PC-9 (cell line): ENCODE measurements around the gene CPNE1. TPM values are rescaled to one million over a fixed set of nuclear protein-coding genes. Genes with fewer than 3 reads are reported as not detected.

Experiments
- BruUV-seq: library from RNA; stranded (reverse); fragments of 400-500 nt; replicated peaks from 2 replicates; lab custom pipeline; 2021; lab: Mats Ljungman, UMichigan
- CTCF ChIA-PET: fragments of 300-600 bp; sonication (Branson Sonifier 250); formaldehyde crosslinking; loops from one replicate; lab custom pipeline; 2022; ENCODE audit warnings: antibody characterized with exemption; lab: Charles Lee
- POLR2A ChIA-PET: fragments of 300-600 bp; sonication (Branson Sonifier 250); formaldehyde crosslinking; loops from one replicate; lab custom pipeline; 2022; ENCODE audit warnings: antibody characterized with exemption; ENCODE audit not compliant: unreplicated experiment; lab: Charles Lee
- DNase-seq, 2 experiments: peaks; one replicate each; pipeline versions ENCODE4 v3.0.0 to v3.0.0-alpha.2; 2015 to 2022; ENCODE audit warnings: mixed read lengths in 1 of 2
- H2AFZ ChIP-seq: fragments of 200-600 bp; sonication (generic); 2 replicates; pipeline ENCODE4 v1.8.1; 2017; ENCODE audit warnings: antibody characterized with exemption
- H3F3A ChIP-seq: fragments of 200-600 bp; sonication (generic); 2 replicates; pipeline ENCODE4 v1.8.1; 2017; ENCODE audit warnings: antibody characterized with exemption, mild to moderate bottlenecking, low read depth; ENCODE audit not compliant: insufficient read depth
- H3K27ac ChIP-seq: fragments of 200-600 bp; sonication (generic); 2 replicates; pipeline ENCODE4 v1.6.1; 2016; ENCODE audit warnings: mixed run types
- H3K27me3 ChIP-seq: fragments of 200-600 bp; sonication (generic); 2 replicates; pipeline ENCODE4 v1.6.1; 2016; ENCODE audit warnings: low read depth, mixed run types; ENCODE audit not compliant: insufficient read depth
- H3K36me3 ChIP-seq: fragments of 200-600 bp; sonication (generic); 2 replicates; pipeline ENCODE4 v1.6.1; 2016; ENCODE audit warnings: low read depth, mixed run types
- H3K4me1 ChIP-seq: fragments of 200-600 bp; sonication (generic); replicated peaks from 2 replicates; pipeline ENCODE4 v1.6.1; 2016; ENCODE audit warnings: mixed run types; ENCODE audit not compliant: insufficient read depth
- H3K4me2 ChIP-seq: fragments of 200-600 bp; sonication (generic); 2 replicates; pipeline ENCODE4 v1.6.1; 2017; ENCODE audit warnings: mixed run types
- H3K4me3 ChIP-seq: fragments of 200-600 bp; sonication (generic); 2 replicates; pipeline ENCODE4 v1.6.1; 2016; ENCODE audit warnings: mixed run types
- H3K79me2 ChIP-seq: fragments of 200-600 bp; sonication (generic); 2 replicates; pipeline ENCODE4 v1.6.1; 2017; ENCODE audit warnings: low read depth, mixed run types
- H3K9me2 ChIP-seq: fragments of 200-600 bp; sonication (generic); 2 replicates; pipeline ENCODE4 v1.8.1; 2017; ENCODE audit warnings: mild to moderate bottlenecking; ENCODE audit not compliant: insufficient read depth
- H3K9me3 ChIP-seq: fragments of 200-600 bp; sonication (generic); 2 replicates; pipeline ENCODE4 v1.8.1; 2016; ENCODE audit warnings: low read depth; ENCODE audit not compliant: insufficient read depth
- H4K20me1 ChIP-seq: fragments of 200-600 bp; sonication (generic); 2 replicates; pipeline ENCODE4 v1.8.1; 2017; ENCODE audit not compliant: insufficient read depth
- CTCF ChIP-seq: fragments of 200-600 bp; sonication (generic); conservative IDR thresholded peaks from 2 replicates; pipeline ENCODE4 v1.6.1; 2017; ENCODE audit warnings: mixed run types, antibody characterized with exemption, mild to moderate bottlenecking, moderate library complexity
- EZH2 ChIP-seq: fragments of 200-600 bp; sonication (generic); IDR thresholded peaks from 2 replicates; pipeline ENCODE4 v1.8.0; 2017; ENCODE audit warnings: antibody characterized with exemption, low read depth
- intact Hi-C: fragments of 100-400 bp; cut with micrococcal nuclease; formaldehyde crosslinking; loops from one replicate; pipeline ENCODE4 v1.10.0; 2022; ENCODE audit not compliant: unreplicated experiment
- total RNA-seq: library from RNA; stranded (reverse); gene quantifications from 2 replicates; pipeline ENCODE4 v1.2.3, GENCODE V29; 2021

CPNE1 gene
- total RNA-seq, 1 experiment from 2014 or later, result 271 TPM

GRCh38 chr20:35661053-35661452 is 3.6 kb downstream of the CPNE1 start:
- BruUV-seq, result no TSS peak
- Histone ChIP-seq H3K27ac (peak overlapping the region; percentile 0; the same call in 1 of the 2 replicates), H3K79me2 (peaks cover 86% of the 10 kb centered on the region), H3K4me3 (peak overlapping the region; percentile 99; the same call in 1 of the 2 replicates), H4K20me1 (peaks cover 79% of the 10 kb centered on the region), H3F3A (peaks cover 9% of the 10 kb centered on the region), H3K27me3 (no peaks in the 10 kb centered on the region), H3K4me1 (peaks cover 47% of the 10 kb centered on the region), H3K36me3 (peaks cover 12% of the 10 kb centered on the region), H3K9me3 (no peaks in the 10 kb centered on the region), H3K9me2 (no peaks in the 10 kb centered on the region), H3K4me2 (peak overlapping the region; percentile 87), H2AFZ (no peak overlapping the region)
- TF ChIP-seq CTCF (no peak), EZH2 (no peak)
- peak in 1 of 2 experiments; percentile 60 for DNase-seq
- POLR2A ChIA-PET, result interaction anchor here (0.5 to 0.7 kb wide), 8 partner anchors 9 to 374 kb away, joined by 3 to 23 read pairs (median 6); partner anchors contain the start of gene SPAG4
- intact Hi-C loops, result loop anchor here (5.0 kb wide), 2 partner anchors 81 to 94 kb away; partner anchors contain the start of gene RBM39
- CTCF ChIA-PET, result no interaction called here

GRCh38 chr20:35660122-35660937 is 4.4 kb downstream of the CPNE1 start:
- H2AFZ ChIP-seq, result no peak overlapping the region
- H3K4me3 ChIP-seq, result peak overlapping the region; percentile 99; the same call in 1 of the 2 replicates
- H3K9me3 ChIP-seq, result no peaks in the 10 kb centered on the region
- 0 out of 2 replicates have a peak overlapping the region, but pooled peaks have one; percentile 0 for H3K27ac ChIP-seq
- H3K4me1 ChIP-seq, result peaks cover 47% of the 10 kb centered on the region
- peak overlapping the region; percentile 87 for H3K4me2 ChIP-seq
- peaks cover 12% of the 10 kb centered on the region for H3K36me3 ChIP-seq
- H3F3A ChIP-seq, result peaks cover 9% of the 10 kb centered on the region
- peaks cover 94% of the 10 kb centered on the region for H3K79me2 ChIP-seq
- POLR2A ChIA-PET, result interaction anchor here (0.5 kb wide), 1 partner anchor 81 kb away, joined by 7 read pairs; no protein-coding TSS in a partner anchor
- H3K9me2 ChIP-seq, result no peaks in the 10 kb centered on the region
- intact Hi-C loops, result loop anchor here (5.0 kb wide), 2 partner anchors 82 to 93 kb away; partner anchors contain the start of gene RBM39
- no peak for DNase-seq
- BruUV-seq, result no TSS peak
- CTCF ChIA-PET, result interaction anchor here (0.7 kb wide), 1 partner anchor 43 kb away, joined by 4 read pairs; no protein-coding TSS in a partner anchor
- no peaks in the 10 kb centered on the region for H3K27me3 ChIP-seq
- no peak for TF ChIP-seq EZH2
- H4K20me1 ChIP-seq, result peaks cover 86% of the 10 kb centered on the region

GRCh38 chr20:35657271-35657670 is 7.4 kb downstream of the CPNE1 start:
- Histone ChIP-seq H3K9me2 (no peaks in the 10 kb centered on the region), H3K36me3 (peaks cover 33% of the 10 kb centered on the region), H3K9me3 (no peaks in the 10 kb centered on the region), H3K27ac (no peak overlapping the region), H3K27me3 (no peaks in the 10 kb centered on the region), H3K4me3 (no peak overlapping the region), H3F3A (peaks cover 12% of the 10 kb centered on the region), H2AFZ (no peak overlapping the region), H4K20me1 (peaks cover 97% of the 10 kb centered on the region), H3K79me2 (peaks cover 100% of the 10 kb centered on the region), H3K4me1 (peaks cover 36% of the 10 kb centered on the region), H3K4me2 (no peak overlapping the region)
- CTCF ChIA-PET, result no interaction called here
- no peak for DNase-seq
- intact Hi-C loops, result no loop called here
- POLR2A ChIA-PET, result no interaction called here
- TF ChIP-seq EZH2 (no peak), CTCF (no peak)
- BruUV-seq, result no TSS peak
